DMS 273 (cell line): ENCODE data around the gene PLOD2.
A peak's percentile ranks its signal among the peaks of the same experiment; 100 is the strongest.

ENCODE experiments used
- DNase-seq: peaks from one replicate; lab custom pipeline; 2025; ENCODE audit not compliant: unreplicated experiment; lab: John Stamatoyannopoulos, UW

Gene PLOD2

GRCh38 chr3:146052056-146052790 is 108.8 kb downstream of the PLOD2 start:
- no peak for DNase-seq

DNA sequence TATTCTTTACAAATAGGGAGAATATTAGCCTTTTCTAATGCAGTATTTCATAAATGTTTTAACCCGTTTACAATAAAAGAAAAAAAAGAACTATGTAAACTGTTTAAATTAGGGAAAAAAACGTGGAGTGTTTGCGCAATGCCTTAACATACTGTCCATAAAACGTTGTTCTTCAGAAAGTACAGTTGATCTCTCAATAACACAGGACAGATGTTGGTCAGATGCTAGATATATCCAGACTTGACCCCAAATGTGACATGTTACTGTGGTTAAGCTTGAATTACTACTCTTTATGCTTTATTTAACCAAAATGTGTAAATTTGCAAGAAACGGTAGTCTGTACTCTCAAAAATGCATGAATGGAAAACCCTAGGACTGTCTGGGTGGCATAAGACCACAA is 110.3 kb downstream of the PLOD2 start:
- no peak for DNase-seq

- DNase-seq, result no peak
Observed at GRCh38 chr3:146047485-146047884, 113.5 kb downstream of the PLOD2 start.

DNA sequence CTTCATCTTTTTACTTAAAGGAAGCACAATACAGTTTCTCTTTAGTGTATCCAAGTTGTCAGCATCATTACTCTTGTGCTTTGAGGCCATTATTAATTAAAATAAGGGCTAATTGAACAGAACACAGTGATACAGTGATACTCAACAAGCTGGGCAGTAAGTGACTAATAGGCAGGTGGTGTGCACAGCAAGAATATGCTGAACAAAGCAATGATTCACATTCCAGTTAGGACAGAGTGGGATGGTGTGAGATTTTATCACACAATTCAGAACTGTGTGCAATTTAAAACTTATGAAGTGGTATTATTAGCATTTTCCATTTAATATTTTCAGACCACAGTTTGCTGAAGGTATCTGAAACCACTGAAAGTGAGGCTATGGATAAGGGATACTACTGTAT is 116.9 kb downstream of the PLOD2 start:
- no peak for DNase-seq

DNA sequence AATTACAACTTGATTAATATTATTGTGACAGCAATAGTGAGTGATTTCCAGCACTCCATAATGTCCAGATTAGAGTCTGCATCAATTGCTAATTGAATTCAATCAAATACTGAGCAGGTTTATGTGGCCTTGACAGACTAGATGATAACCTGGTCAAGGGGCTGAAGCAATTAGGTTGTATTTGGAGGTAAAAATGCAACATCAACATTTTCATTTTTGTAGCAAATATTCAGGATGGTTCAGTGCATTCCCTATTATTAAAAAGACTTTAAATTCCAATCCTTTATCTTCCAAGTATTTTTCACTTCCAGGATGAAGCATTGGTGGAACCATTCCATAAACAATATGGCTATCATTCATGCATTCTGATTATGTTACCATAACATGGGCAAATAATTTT is 120.4 kb downstream of the PLOD2 start:
- no peak for DNase-seq

DNA sequence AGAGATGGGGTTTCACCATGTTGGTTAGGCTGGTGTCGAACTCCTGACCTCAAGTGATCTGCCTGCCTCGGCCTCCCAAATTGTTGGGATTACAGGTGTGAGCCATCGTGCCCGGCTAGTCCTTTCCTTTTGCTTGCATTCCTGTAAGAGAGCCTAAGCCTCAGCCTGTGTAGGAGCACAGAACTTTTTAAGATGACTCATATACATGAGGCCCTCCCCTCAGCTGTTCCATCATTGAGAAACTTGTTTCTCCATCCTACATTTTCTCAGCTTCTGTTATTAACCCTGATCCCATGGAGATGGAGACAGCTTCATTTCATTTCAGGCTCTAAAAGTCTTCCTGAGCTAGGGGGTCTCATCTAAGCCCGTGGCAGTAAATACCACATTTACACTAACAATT is 123.3 kb downstream of the PLOD2 start:
- DNase-seq, result no peak

DNA sequence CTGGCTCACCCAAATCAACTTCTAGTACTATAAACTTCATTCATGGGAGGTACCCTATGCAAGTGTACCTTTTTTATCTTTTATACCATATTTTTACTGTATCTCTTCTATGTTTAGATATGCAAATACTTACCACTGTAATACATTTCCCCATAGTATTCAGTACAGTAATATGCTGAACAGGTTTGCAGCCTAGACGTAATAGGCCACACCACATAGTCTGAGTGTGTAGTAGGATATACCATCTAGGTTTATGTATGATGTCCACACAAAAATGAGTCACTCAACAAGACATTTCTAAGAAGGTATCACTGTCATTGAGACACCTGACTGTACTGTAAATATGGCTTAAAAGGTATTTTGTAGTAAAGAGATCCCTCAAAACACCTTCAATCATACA is 124.7 kb downstream of the PLOD2 start:
- no peak for DNase-seq

DNA sequence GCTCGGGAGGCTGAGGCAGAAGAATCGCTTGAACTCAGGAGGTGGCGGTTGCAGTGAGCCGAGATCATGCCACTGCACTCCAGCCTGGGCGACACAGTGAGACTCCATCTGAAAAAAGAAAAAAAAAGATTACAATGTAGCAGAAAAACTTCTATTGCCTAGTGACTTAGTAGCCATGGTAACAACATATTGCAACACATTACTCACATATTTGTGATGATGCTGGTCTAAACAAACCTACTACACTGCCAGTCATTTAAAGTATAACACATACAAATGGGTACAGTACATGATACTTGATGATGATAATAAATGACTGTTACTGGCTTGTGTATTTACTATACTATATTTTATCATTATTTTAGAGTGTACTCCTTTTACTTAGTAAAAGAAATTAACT is 125.6 kb downstream of the PLOD2 start:
- no peak for DNase-seq

GRCh38 chr3:146033950-146034349 is 127.0 kb downstream of the PLOD2 start:
- no peak for DNase-seq

GRCh38 chr3:146026547-146026946 is 134.4 kb downstream of the PLOD2 start:
- DNase-seq, result peak; percentile 23

GRCh38 chr3:146024260-146024659 is 136.7 kb downstream of the PLOD2 start:
- DNase-seq, result no peak

DNA sequence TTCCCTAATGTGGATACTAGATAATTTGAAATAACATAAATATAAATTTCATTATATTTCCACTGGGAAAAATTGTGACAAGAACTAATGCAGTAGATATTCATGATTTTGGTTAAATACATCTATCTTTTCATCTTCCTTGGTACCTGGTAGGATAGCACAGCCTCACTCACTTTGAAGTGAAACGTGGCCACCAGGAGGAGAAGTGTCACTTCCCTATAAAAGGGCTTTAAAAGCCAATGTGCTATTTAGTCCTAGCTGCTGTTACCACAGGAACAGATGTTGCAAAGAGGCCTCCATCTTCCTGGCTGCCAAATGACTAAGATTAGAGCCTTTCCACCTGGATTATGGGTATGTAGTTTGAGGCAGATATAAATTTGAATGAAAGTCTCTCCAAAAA is 140.0 kb downstream of the PLOD2 start:
- DNase-seq, result peak; percentile 25

DNA sequence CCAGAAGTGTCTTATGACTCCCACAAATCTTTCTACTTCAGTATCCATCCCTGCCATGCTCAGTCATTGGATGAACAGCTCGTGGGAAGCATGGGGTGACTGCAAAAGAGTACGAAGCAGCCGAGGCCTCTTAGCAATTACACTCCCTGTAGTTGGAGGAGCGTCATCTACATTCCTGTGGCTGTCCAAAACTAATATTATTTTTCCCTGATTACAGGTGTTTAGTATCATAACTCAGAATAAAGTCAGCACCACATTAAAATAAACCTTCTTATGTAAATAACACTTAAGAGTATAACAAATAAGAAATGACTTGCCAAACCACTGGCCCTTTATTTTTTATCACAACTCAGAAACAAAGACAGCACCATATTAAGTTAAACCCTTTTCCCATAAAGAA is 141.5 kb downstream of the PLOD2 start:
- no peak for DNase-seq
